Neural progenitor cell (in vitro differentiated cells): ENCODE results near the gene DISP2. TPM values are rescaled to one million over a fixed set of nuclear protein-coding genes. Genes with fewer than 3 reads are reported as not detected.
A peak's percentile ranks its signal among the peaks of the same experiment; 100 is the strongest.

ENCODE experiments used
- DNase-seq: peaks from one replicate; pipeline ENCODE4 v3.0.0-alpha.2; 2016; ENCODE audit warnings: low spot score
- H2AFZ ChIP-seq: fragments of 200-600 bp; sonication (generic); replicated peaks from 2 replicates; pipeline ENCODE4 v1.6.1; 2016; ENCODE audit warnings: antibody characterized with exemption
- H3F3A ChIP-seq: fragments of 200-600 bp; sonication (generic); 2 replicates; pipeline ENCODE4 v1.6.1; 2016; ENCODE audit warnings: antibody characterized with exemption, low read depth
- H3K27ac ChIP-seq: fragments of 200-600 bp; sonication (generic); 2 replicates; pipeline ENCODE4 v1.5.1; 2016; ENCODE audit warnings: mild to moderate bottlenecking
- H3K27me3 ChIP-seq: fragments of 200-600 bp; sonication (generic); 2 replicates; pipeline ENCODE4 v1.6.1; 2016; ENCODE audit warnings: mild to moderate bottlenecking, moderate library complexity
- H3K36me3 ChIP-seq: fragments of 200-600 bp; sonication (generic); 2 replicates; pipeline ENCODE4 v1.5.1; 2016
- H3K4me1 ChIP-seq: fragments of 200-600 bp; sonication (generic); 2 replicates; pipeline ENCODE4 v1.6.1; 2016; ENCODE audit warnings: mixed run types
- H3K4me2 ChIP-seq: fragments of 200-600 bp; sonication (generic); 2 replicates; pipeline ENCODE4 v1.6.1; 2016
- H3K4me3 ChIP-seq: fragments of 200-600 bp; sonication (generic); 2 replicates; pipeline ENCODE4 v1.5.1; 2016
- H3K79me2 ChIP-seq: fragments of 200-600 bp; sonication (generic); 2 replicates; pipeline ENCODE4 v1.6.1; 2016; ENCODE audit warnings: low read depth
- H3K9ac ChIP-seq: fragments of 200-600 bp; sonication (generic); 2 replicates; pipeline ENCODE4 v1.6.1; 2016
- H3K9me3 ChIP-seq: fragments of 200-600 bp; sonication (generic); 2 replicates; pipeline ENCODE4 v1.5.1; 2016; ENCODE audit warnings: low read depth
- H4K20me1 ChIP-seq: fragments of 200-600 bp; sonication (generic); 2 replicates; pipeline ENCODE4 v1.6.1; 2016; ENCODE audit warnings: low read depth
- H3K27ac Mint-ChIP-seq: 3 replicates; pipeline ENCODE4 v1.8.0; 2021; ENCODE audit warnings: mixed read lengths
- H3K27me3 Mint-ChIP-seq: 2 replicates; pipeline ENCODE4 v1.8.0; 2022; ENCODE audit warnings: low read depth, mild to moderate bottlenecking, inconsistent platforms, moderate library complexity, mixed read lengths; ENCODE audit not compliant: insufficient read depth
- H3K36me3 Mint-ChIP-seq: 3 replicates; pipeline ENCODE4 v1.8.0; 2021; ENCODE audit warnings: mixed read lengths
- H3K4me1 Mint-ChIP-seq: 3 replicates; pipeline ENCODE4 v1.8.0; 2021; ENCODE audit warnings: mixed read lengths
- H3K4me3 Mint-ChIP-seq: 3 replicates; pipeline ENCODE4 v1.8.0; 2021; ENCODE audit warnings: mild to moderate bottlenecking, moderate library complexity, mixed read lengths
- H3K9me3 Mint-ChIP-seq: 3 replicates; pipeline ENCODE4 v1.8.0; 2020; ENCODE audit warnings: mixed read lengths
- EZH2 ChIP-seq: fragments of 200-600 bp; sonication (generic); IDR thresholded peaks from 2 replicates; pipeline ENCODE4 v1.6.1; 2017; ENCODE audit warnings: antibody characterized with exemption, mild to moderate bottlenecking, moderate library complexity
- EZH2phosphoT487 ChIP-seq: fragments of 200-600 bp; sonication (generic); IDR thresholded peaks from 2 replicates; pipeline ENCODE4 v1.6.1; 2017; ENCODE audit warnings: antibody characterized with exemption
- total RNA-seq: library from RNA; depleted of rRNA; stranded (reverse); fragments of >200 nt; gene quantifications from 2 replicates; pipeline ENCODE4 v1.2.3, GENCODE V29; 2015; ENCODE audit warnings: low replicate concordance
- TF ChIP-seq, protein P1 (sequence below): fragments of 200-600 bp; sonication (generic); IDR thresholded peaks from 2 replicates; pipeline ENCODE4 v1.5.1; 2017; ENCODE audit warnings: antibody characterized with exemption, mild to moderate bottlenecking

The DISP2 gene
- total RNA-seq, 1 donor from 2014 or later: not detected

DNA sequence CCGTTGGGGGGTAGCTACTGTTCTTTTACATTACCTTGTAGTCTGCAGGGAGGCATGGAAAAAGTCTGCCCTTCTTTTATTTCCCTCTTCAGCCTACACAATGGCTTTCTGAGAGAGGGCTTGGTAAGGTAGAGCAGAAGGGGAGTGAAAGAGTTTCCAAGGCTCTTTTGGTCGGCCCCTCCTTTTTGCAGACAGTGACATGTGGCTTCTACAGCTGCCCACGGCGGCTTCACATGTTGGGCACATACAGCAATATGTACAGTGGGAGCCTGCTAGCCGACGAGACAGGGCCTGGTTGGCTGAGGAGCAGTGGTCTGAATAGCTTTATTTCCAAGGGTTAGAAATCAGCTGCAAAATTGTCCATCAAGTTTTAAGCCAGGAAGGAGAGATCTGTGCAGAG, 30.6 kb upstream of the DISP2 start:
- no peak overlapping the region for H3K27ac ChIP-seq
- H4K20me1 ChIP-seq: peaks cover 48% of the 10 kb centered on the region
- peak overlapping the region; percentile 68 for H3K4me2 ChIP-seq
- peaks cover 64% of the 10 kb centered on the region for H3K27me3 ChIP-seq
- peaks cover 44% of the 10 kb centered on the region for H3F3A ChIP-seq
- Mint-ChIP-seq H3K36me3 (peaks cover 7% of the 10 kb centered on the region), H3K27ac (no peak overlapping the region), H3K4me1 (peaks cover 64% of the 10 kb centered on the region), H3K9me3 (no peaks in the 10 kb centered on the region), H3K4me3 (peak overlapping the region; percentile 68), H3K27me3 (peaks cover 10% of the 10 kb centered on the region)
- peak overlapping the region; percentile 9 for H3K4me3 ChIP-seq
- no peaks in the 10 kb centered on the region for H3K79me2 ChIP-seq
- peak; percentile 60 for DNase-seq
- H3K9me3 ChIP-seq: no peaks in the 10 kb centered on the region
- no peak overlapping the region for H2AFZ ChIP-seq
- H3K9ac ChIP-seq: no peak overlapping the region
- H3K36me3 ChIP-seq: no peaks in the 10 kb centered on the region
- H3K4me1 ChIP-seq: peaks cover 47% of the 10 kb centered on the region
- peak; percentile 10 for TF ChIP-seq EZH2
- TF ChIP-seq EZH2phosphoT487: no peak

DNA sequence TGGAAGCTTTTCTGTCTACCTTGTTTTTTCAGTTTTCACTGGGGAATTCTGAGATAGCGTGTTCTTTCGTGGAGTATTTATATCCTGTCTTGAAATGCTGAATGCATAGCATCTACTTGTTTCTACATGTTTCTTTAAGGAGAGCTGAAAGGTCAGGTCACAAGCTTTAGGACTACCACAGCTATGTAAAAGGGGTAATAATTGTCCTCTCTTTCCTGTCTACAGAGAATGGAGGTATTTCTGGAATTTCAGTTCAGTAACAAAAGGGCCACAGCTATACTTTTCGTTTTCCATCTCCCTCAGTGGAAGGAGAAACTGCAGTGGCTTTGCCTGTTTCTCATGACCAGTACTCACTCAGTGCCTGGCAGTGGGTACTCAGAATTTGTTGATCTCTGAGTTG, 29.8 kb upstream of the DISP2 start:
- Histone ChIP-seq H3F3A (peaks cover 38% of the 10 kb centered on the region), H3K79me2 (no peaks in the 10 kb centered on the region), H2AFZ (no peak overlapping the region), H3K27me3 (peaks cover 57% of the 10 kb centered on the region), H3K9ac (no peak overlapping the region), H3K4me3 (no peak overlapping the region), H3K27ac (no peak overlapping the region), H4K20me1 (peaks cover 41% of the 10 kb centered on the region), H3K4me1 (peaks cover 43% of the 10 kb centered on the region), H3K36me3 (no peaks in the 10 kb centered on the region), H3K9me3 (no peaks in the 10 kb centered on the region), H3K4me2 (peak overlapping the region; percentile 68)
- H3K27me3 Mint-ChIP-seq: peaks cover 7% of the 10 kb centered on the region
- no peak overlapping the region for H3K27ac Mint-ChIP-seq
- H3K9me3 Mint-ChIP-seq: no peaks in the 10 kb centered on the region
- H3K36me3 Mint-ChIP-seq: peaks cover 7% of the 10 kb centered on the region
- TF ChIP-seq EZH2phosphoT487: no peak
- peaks cover 60% of the 10 kb centered on the region for H3K4me1 Mint-ChIP-seq
- DNase-seq: no peak
- H3K4me3 Mint-ChIP-seq: peak overlapping the region; percentile 35

DNA sequence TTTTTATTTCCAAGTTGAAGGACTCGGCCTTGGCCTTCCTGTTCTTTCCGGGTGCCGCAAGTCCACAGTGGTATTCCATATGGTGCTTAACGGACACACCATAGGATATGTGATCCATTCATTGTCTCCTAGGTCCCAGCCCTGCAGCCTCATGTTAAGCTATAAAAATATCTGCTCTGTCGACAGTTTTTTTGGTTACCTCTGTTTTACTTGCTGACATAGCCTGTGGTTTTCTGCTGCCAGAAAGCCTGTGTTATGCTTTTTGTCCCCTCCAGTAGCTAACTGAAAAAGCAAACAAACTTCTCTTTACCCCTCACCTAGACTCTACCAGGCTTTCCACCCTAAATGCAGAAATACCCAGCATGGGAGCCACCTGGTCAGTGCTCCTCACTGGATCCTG, 29.3 kb upstream of the DISP2 start:
- Mint-ChIP-seq H3K4me3 (peak overlapping the region; percentile 27), H3K27ac (no peak overlapping the region), H3K36me3 (peaks cover 7% of the 10 kb centered on the region), H3K4me1 (peaks cover 62% of the 10 kb centered on the region), H3K27me3 (peaks cover 7% of the 10 kb centered on the region), H3K9me3 (no peaks in the 10 kb centered on the region)
- Histone ChIP-seq H3K36me3 (no peaks in the 10 kb centered on the region), H3K27ac (no peak overlapping the region), H4K20me1 (peaks cover 41% of the 10 kb centered on the region), H3F3A (peaks cover 38% of the 10 kb centered on the region), H3K9me3 (no peaks in the 10 kb centered on the region), H3K79me2 (no peaks in the 10 kb centered on the region), H3K4me3 (no peak overlapping the region), H3K4me2 (peak overlapping the region; percentile 68), H3K9ac (no peak overlapping the region), H3K4me1 (peaks cover 43% of the 10 kb centered on the region), H2AFZ (no peak overlapping the region), H3K27me3 (peaks cover 57% of the 10 kb centered on the region)
- TF ChIP-seq EZH2phosphoT487: no peak
- TF ChIP-seq, protein P1, sequence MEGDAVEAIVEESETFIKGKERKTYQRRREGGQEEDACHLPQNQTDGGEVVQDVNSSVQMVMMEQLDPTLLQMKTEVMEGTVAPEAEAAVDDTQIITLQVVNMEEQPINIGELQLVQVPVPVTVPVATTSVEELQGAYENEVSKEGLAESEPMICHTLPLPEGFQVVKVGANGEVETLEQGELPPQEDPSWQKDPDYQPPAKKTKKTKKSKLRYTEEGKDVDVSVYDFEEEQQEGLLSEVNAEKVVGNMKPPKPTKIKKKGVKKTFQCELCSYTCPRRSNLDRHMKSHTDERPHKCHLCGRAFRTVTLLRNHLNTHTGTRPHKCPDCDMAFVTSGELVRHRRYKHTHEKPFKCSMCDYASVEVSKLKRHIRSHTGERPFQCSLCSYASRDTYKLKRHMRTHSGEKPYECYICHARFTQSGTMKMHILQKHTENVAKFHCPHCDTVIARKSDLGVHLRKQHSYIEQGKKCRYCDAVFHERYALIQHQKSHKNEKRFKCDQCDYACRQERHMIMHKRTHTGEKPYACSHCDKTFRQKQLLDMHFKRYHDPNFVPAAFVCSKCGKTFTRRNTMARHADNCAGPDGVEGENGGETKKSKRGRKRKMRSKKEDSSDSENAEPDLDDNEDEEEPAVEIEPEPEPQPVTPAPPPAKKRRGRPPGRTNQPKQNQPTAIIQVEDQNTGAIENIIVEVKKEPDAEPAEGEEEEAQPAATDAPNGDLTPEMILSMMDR: no peak
- DNase-seq: no peak

DNA sequence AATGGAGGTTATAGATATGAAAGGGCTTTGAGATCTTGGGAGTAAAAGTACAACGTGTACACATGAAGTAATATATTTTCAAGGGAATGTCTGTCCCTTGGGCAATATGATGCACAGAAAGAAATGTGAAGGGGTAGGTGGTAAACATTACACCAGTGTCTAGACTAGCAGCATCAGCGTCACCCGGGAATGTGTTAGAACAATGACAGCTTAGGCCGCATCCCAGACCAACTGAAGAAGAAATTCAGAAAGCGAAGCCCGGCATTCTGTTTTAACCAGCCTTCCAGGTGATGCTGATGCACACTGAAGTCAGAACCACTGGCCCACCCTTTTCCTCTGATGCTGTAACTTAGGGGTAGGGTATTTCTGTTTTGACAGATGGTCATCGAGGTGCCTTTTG, 28.2 kb upstream of the DISP2 start:
- Mint-ChIP-seq H3K27ac (no peak overlapping the region), H3K4me1 (peaks cover 67% of the 10 kb centered on the region), H3K36me3 (peaks cover 7% of the 10 kb centered on the region), H3K4me3 (no peak overlapping the region), H3K27me3 (peaks cover 5% of the 10 kb centered on the region), H3K9me3 (no peaks in the 10 kb centered on the region)
- H3K4me2 ChIP-seq: no peak overlapping the region
- H3K27ac ChIP-seq: no peak overlapping the region
- H3K27me3 ChIP-seq: peaks cover 47% of the 10 kb centered on the region
- H2AFZ ChIP-seq: no peak overlapping the region
- TF ChIP-seq, protein P1: no peak
- TF ChIP-seq EZH2phosphoT487 (no peak), EZH2 (no peak)
- H4K20me1 ChIP-seq: peaks cover 38% of the 10 kb centered on the region
- no peak overlapping the region for H3K9ac ChIP-seq
- no peak for DNase-seq
- H3K36me3 ChIP-seq: no peaks in the 10 kb centered on the region
- H3K4me1 ChIP-seq: peaks cover 38% of the 10 kb centered on the region
- no peaks in the 10 kb centered on the region for H3K9me3 ChIP-seq
- H3K4me3 ChIP-seq: no peak overlapping the region
- no peaks in the 10 kb centered on the region for H3K79me2 ChIP-seq
- peaks cover 37% of the 10 kb centered on the region for H3F3A ChIP-seq
